ENCODE results near the gene OR2T10. TPM values are rescaled to one million over a fixed set of nuclear protein-coding genes. Genes with fewer than 3 reads are reported as not detected.
A peak's percentile ranks its signal among the peaks of the same experiment; 100 is the strongest.

OR2T10 gene
- polyA plus RNA-seq, 3 donors = not detected

DNA sequence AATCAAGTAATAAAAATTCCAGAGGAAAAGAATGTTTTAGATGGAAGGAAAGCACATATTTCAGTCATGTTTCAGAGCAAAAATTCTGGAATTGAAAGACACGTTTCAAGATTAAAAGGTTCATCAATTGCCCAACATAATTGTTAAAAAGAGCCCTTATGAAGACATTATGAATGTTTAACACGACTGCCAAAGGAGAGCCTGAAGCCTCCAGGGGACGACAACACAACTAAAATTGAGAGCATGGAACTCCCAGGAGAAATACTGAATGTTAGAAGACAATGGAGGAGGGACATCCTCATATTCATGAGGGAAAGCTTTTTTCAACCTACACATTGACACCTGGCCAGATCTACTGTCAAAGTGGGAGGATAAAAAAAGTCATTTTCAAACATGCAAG, 21.4 kb upstream of the OR2T10 start:
- no peaks in the 10 kb centered on the region for H3K27me3 ChIP-seq (ENCODE audit: control insufficient read depth in 2 of 2, insufficient read depth in 2 of 2, low read length in 2 of 2)
- no peaks in the 10 kb centered on the region for H3K36me3 ChIP-seq (replicated peaks in 1 of 2; ENCODE audit: control insufficient read depth in 1 of 2, insufficient read depth in 2 of 2, low read length in 2 of 2)
- intact Hi-C loops (cut with micrococcal nuclease) = no loop called here
- DNase-seq = peak; percentile 22 to 50 (median 28)
- no peaks in the 10 kb centered on the region for H3K79me2 ChIP-seq (ENCODE audit: insufficient read depth, low read length)
- no peak overlapping the region for H3K27ac ChIP-seq (ENCODE audit: low read depth in 1 of 2, low read length in 2 of 2)
- no peaks in the 10 kb centered on the region for H3K9me3 ChIP-seq (replicated peaks in 1 of 2; ENCODE audit: control insufficient read depth in 1 of 2, insufficient read depth in 1 of 2, low read length in 2 of 2)
- TF ChIP-seq, protein P1, sequence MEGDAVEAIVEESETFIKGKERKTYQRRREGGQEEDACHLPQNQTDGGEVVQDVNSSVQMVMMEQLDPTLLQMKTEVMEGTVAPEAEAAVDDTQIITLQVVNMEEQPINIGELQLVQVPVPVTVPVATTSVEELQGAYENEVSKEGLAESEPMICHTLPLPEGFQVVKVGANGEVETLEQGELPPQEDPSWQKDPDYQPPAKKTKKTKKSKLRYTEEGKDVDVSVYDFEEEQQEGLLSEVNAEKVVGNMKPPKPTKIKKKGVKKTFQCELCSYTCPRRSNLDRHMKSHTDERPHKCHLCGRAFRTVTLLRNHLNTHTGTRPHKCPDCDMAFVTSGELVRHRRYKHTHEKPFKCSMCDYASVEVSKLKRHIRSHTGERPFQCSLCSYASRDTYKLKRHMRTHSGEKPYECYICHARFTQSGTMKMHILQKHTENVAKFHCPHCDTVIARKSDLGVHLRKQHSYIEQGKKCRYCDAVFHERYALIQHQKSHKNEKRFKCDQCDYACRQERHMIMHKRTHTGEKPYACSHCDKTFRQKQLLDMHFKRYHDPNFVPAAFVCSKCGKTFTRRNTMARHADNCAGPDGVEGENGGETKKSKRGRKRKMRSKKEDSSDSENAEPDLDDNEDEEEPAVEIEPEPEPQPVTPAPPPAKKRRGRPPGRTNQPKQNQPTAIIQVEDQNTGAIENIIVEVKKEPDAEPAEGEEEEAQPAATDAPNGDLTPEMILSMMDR (IDR thresholded peaks at IDR 0.05) = peak; percentile 66
- no peak overlapping the region for H3K4me3 Mint-ChIP-seq
- H3K9ac ChIP-seq (ENCODE audit: insufficient read depth, low read length, poor library complexity, severe bottlenecking) = no peak overlapping the region
- H3K9me3 Mint-ChIP-seq = no peaks in the 10 kb centered on the region
- no peak overlapping the region for H3K27ac Mint-ChIP-seq
- H3K27me3 Mint-ChIP-seq (ENCODE audit: low read depth in 3 of 3) = peaks cover 0 to 4% (median 0%) of the 10 kb centered on the region in 3 donors
- H3K4me1 Mint-ChIP-seq = no peaks in the 10 kb centered on the region
- no peaks in the 10 kb centered on the region for H3K4me1 ChIP-seq (ENCODE audit: control insufficient read depth in 1 of 2, insufficient read depth in 2 of 2, low read length in 2 of 2)
- H3K36me3 Mint-ChIP-seq = no peaks in the 10 kb centered on the region
- no CpG with 5 or more reads among the region's 3 CpGs for WGBS (ENCODE audit: insufficient coverage)
- no peak overlapping the region for H3K4me2 ChIP-seq (replicated peaks; ENCODE audit: extremely low read depth, low read length, poor library complexity, severe bottlenecking)
- H2AFZ ChIP-seq (ENCODE audit: insufficient read depth, low read depth, low read length, poor library complexity, severe bottlenecking) = no peak overlapping the region
- H3K4me3 ChIP-seq (replicated peaks in 1 of 3; ENCODE audit: low read depth in 2 of 3, low read length in 3 of 3) = no peak overlapping the region
- no peaks in the 10 kb centered on the region for H4K20me1 ChIP-seq (ENCODE audit: insufficient read depth, low read length)

DNA sequence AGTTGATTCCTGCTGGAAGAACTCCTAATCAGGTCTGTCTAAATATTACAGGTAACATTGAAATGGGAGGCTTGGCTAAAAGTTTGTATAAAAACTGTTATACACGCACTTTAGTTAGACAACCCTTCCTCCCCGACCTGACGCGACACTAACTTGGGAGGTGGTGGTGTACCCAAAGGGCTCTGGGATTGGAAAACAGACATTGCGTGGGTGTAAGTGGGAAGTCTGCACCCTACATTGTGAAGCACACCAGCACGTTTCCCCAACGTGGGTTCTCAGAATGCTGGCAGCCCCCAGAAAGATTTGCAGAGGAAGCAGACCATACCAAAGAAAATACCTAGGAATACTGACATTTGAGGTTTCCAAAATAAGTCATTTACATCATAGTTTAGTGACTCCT, 20.6 kb upstream of the OR2T10 start:
- Mint-ChIP-seq H3K4me1 (no peaks in the 10 kb centered on the region), H3K27me3 (ENCODE audit: low read depth in 3 of 3) (peaks cover 0 to 4% (median 0%) of the 10 kb centered on the region in 3 donors), H3K4me3 (no peak overlapping the region), H3K36me3 (no peaks in the 10 kb centered on the region), H3K27ac (no peak overlapping the region), H3K9me3 (no peaks in the 10 kb centered on the region)
- Histone ChIP-seq H3K36me3 (replicated peaks in 1 of 2; ENCODE audit: control insufficient read depth in 1 of 2, insufficient read depth in 2 of 2, low read length in 2 of 2) (no peaks in the 10 kb centered on the region), H3K4me1 (ENCODE audit: control insufficient read depth in 1 of 2, insufficient read depth in 2 of 2, low read length in 2 of 2) (no peaks in the 10 kb centered on the region), H3K79me2 (ENCODE audit: insufficient read depth, low read length) (no peaks in the 10 kb centered on the region), H3K9me3 (replicated peaks in 1 of 2; ENCODE audit: control insufficient read depth in 1 of 2, insufficient read depth in 1 of 2, low read length in 2 of 2) (no peaks in the 10 kb centered on the region), H4K20me1 (ENCODE audit: insufficient read depth, low read length) (no peaks in the 10 kb centered on the region), H3K27ac (ENCODE audit: low read depth in 1 of 2, low read length in 2 of 2) (no peak overlapping the region), H3K9ac (ENCODE audit: insufficient read depth, low read length, poor library complexity, severe bottlenecking) (no peak overlapping the region), H3K27me3 (ENCODE audit: control insufficient read depth in 2 of 2, insufficient read depth in 2 of 2, low read length in 2 of 2) (no peaks in the 10 kb centered on the region), H2AFZ (ENCODE audit: insufficient read depth, low read depth, low read length, poor library complexity, severe bottlenecking) (no peak overlapping the region), H3K4me2 (replicated peaks; ENCODE audit: extremely low read depth, low read length, poor library complexity, severe bottlenecking) (no peak overlapping the region), H3K4me3 (replicated peaks in 1 of 3; ENCODE audit: low read depth in 2 of 3, low read length in 3 of 3) (no peak overlapping the region)
- TF ChIP-seq, protein P1 (IDR thresholded peaks at IDR 0.05) = no peak
- intact Hi-C loops (cut with micrococcal nuclease) = no loop called here
- WGBS (ENCODE audit: insufficient coverage) = 100% methylated on average over 3 of the region's 7 CpGs
- no peak for DNase-seq

All from CD14-positive monocyte (primary cell).